HG02678 (cell line): ENCODE measurements around the gene RAB11FIP3.

ENCODE experiments used
- ATAC-seq: cut with Tn5 transposase; IDR thresholded peaks from one replicate; pipeline ENCODE4 v1.9.1; 2021; ENCODE audit warnings: mild to moderate bottlenecking, moderate library complexity; ENCODE audit not compliant: unreplicated experiment

Gene RAB11FIP3

DNA sequence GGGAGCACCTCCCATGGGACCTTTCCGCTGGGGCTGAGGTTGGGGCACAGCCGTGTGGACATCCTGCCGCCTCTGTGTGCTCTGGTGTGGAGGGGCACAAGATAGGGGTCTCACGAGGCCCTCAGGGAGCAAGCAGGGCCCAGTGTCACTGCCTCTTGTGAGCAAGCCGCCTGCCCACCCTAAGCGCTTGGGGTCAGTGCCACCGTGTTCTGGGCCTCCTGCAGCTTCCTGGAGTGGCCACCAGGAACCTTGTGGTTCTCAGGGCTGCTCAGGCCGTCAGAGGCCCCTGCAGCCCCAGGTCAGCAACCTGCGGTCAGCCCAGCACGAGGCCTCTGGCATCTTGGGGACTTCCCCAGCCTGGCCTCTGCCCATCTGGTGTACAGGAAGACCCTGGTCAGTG, 88.5 kb downstream of the RAB11FIP3 start:
- no peak for ATAC-seq

DNA sequence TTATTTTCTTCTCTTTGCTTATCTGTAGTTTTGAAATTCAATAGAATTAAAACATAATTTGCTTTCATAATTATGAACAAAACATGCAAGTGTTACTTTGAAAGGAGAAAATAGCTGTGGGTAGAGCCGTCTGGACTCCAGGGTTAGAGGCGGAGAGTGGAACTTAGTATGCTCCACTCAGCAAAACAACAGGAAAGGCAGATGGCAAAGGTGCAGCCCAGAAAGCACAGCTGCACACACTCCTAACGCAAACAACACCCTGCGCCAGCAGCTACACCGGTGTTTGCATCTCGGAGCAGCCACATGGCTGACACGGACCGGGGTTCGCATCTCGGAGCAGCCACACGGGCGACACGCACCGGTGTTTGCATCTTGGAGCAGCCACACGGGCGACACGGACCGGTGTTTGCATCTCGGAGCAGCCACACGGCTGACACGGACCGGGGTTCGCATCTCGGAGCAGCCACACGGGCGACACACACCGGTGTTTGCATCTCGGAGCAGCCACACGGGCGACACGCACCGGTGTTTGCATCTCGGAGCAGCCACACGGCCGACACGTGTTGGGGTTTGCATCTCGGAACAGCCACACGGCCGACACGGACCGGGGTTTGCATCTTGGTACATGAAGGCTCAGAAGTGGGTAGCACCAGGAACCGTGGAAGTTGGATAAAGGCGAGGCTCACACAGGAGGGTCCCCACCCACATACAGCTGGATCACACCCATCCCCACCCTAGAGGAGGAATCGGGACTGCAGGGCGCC, 89.9 kb downstream of the RAB11FIP3 start:
- no peak for ATAC-seq

DNA sequence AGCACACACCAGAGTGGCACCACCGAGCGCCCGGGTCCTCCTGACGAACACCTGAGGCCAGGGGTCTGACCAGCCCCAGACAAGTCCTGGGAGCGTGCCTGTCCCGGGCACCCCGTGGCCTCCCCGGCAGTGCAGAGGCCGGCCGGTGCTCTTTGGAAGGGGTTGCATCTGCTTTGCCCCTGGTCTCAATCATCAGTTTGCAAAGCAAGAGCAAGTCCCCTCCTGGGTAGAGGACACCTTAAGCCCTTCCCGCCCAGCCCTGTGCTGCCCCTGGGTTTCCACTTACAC, 90.4 kb downstream of the RAB11FIP3 start:
- ATAC-seq = no peak

DNA sequence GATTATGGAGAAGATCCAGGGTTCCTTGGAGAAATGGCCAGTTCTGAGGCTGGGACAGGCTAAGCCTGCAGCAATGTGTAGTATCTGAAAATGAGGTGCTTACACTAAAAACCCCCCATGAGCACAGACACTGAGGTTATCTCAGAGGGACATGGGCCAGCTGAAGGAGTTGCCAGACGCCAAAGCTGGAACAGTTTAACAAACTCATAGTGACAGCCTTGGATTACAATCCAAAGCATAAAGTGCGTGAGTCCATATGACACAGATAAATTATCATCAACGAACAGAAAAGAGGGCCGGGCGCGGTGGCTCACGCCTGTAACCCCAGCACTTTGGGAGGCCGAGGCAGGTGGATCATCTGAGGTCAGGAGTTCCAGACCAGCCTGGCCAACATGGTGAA, 90.9 kb downstream of the RAB11FIP3 start:
- ATAC-seq = no peak

DNA sequence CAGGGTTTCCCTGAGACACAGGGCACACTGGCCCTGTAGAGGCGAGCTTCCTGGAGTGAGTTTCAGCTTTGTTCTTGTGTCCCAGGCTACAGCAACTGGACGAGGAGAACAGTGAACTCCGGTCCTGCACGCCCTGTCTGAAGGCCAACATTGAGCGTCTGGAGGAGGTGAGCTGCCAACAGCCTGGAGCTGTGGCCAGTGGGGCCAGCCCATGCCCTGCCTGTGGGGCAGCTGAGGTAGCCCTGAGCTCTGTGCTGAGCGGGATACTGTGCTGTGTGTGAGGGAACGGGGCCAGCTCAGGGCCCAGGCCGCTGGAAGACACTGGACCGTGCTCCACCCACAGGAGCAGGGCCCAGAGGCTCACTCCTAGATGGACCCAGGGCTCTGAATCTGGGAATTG, 93.4 kb downstream of the RAB11FIP3 start:
- no peak for ATAC-seq

DNA sequence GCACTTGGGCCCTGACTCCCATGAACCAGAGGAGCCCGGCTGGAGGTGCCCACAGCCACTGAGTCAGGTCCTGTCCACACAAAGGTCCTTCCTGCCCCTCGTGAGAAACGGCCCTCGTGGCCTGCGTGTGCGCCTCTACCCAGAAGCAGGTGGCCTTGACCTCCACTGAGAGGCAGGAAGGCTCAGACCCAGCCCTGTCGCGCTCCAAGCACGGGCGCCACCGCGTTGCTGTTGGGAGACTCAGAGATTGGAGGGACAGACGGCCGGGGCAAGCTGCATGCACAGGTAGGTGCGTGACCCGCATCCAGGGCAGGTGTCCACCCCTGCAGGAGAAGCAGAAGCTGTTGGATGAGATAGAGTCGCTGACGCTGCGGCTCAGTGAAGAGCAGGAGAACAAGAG, 94.0 kb downstream of the RAB11FIP3 start:
- no peak for ATAC-seq

DNA sequence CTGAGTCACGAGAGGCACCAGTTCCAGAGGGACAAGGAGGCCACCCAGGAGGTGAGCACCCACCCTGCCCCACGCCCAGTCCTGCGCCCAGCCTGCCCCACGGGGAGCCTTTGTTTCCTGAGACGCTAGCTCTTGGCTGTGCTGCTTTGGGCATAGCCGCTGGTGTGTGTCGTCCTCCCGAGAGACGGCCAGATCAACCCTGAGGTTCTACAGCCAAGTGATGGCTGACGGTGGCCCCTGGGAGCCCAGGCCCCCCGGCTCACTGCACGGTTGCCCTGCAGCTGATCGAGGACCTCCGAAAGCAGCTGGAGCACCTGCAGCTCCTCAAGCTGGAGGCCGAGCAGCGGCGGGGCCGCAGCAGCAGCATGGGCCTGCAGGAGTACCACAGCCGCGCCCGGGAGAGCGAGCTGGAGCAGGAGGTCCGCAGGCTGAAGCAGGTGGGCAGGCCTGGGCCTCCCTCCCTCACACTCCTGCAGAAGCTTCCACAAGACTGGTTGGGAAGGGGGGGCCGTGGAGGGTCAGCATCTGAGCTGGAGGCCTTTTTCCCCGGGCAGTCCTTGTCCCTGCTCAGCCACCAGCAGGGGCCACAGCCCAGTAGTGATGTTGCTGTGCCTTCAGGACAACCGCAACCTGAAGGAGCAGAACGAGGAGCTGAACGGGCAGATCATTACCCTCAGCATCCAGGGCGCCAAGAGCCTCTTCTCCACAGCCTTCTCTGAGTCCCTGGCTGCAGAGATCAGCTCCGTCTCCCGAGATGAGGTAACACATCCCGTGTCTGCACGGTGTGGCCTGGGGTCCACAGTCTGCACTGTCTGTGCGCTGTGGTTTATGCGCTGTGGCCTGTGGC, 94.6 kb downstream of the RAB11FIP3 start:
- ATAC-seq = no peak

DNA sequence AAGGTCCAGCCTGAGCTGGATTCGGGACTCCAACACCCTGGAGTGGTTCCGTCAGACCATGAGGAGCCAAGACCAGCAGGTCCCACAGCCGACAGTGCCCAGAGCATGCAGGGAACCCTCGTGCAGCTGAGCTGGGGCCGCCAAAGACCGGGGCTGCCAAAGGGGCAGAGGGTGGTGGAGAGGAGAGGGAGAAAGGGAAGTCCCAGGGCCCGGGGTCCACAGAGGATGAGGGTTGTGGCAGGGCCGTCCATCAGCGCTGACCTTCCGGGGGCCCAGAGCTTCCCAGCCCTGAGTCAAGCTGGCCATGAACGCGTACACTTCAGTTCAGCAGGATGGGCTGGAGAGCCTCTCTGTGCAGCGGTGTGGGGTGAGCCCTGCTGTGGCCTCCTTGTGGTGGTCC, 95.4 kb downstream of the RAB11FIP3 start:
- ATAC-seq = no peak

DNA sequence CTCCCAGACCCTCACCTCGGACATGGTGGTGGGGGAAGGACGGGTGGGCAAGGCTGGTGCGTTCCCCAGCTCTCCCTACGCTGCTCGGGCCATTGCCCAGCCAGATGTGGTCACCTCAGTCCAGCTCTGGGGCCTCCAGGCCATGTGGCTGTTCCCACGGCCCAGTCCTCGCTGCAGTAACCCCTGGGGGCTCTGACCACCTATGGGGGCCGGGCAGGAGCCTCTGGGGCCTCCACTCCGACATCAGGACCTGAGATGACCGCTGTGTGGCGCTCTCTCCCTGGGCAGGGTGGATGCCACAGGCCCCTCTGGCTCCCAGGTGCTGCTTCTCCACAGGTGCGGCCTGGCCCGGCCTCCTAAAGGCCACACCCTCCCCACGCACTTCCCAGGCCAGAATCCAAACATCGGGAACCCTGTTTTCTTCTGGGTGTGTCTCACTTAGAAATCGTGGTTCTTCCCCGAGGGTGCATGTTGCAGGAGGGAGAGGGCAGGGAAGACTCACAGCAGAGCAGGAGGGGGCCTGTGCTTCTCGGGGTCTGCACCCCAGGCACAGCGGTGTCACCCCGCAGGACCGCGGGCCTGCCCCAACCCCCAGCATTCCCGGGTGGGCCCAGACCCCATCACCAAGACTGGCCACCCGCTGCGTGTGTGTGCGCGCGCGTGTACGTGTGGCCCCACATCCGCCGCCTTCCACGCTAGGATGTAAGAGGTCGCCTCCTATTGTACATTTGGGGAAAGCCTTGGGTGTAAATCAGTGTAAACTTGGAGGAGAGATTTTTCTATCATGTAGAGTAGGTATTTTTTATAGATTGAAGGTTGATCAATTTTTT, 96.1 kb downstream of the RAB11FIP3 start:
- ATAC-seq = no peak

DNA sequence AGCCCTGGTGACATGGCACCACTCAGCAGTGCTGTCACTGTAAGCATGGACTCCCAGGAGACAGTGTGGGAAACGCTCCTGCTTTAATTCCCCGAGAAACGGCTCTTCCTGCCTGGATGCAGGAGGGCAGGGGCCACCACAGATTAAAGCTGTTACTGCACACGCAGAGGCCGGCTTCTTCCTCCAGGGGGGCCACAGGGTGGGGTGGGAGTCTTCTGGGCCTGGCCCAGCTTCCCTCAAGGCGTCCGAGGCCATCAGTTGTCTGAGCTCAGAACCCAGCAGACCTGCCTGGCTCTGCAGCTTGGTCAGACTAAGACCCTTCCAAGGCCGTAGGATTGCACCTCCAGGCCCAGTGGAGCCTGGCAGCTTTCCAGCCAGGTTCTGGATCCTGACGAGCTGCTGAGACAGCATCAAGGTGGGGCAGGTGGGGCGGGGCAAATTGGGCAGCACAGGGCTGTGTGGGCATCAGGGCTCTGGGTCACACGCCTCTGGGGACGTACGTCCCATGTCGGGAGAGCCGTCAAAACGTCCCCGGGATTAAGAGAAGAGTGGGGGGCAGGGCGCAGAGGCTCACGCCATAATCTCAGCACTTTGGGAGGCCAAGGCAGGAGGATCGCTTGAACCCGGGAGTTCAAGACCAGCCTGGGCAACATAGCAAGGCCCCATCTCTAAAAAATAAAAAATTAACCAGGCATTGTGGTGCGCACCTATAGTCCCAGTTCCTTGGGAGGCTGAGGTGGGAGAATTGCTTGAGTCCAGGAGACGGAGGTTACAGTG, 97.1 kb downstream of the RAB11FIP3 start:
- ATAC-seq = no peak

DNA sequence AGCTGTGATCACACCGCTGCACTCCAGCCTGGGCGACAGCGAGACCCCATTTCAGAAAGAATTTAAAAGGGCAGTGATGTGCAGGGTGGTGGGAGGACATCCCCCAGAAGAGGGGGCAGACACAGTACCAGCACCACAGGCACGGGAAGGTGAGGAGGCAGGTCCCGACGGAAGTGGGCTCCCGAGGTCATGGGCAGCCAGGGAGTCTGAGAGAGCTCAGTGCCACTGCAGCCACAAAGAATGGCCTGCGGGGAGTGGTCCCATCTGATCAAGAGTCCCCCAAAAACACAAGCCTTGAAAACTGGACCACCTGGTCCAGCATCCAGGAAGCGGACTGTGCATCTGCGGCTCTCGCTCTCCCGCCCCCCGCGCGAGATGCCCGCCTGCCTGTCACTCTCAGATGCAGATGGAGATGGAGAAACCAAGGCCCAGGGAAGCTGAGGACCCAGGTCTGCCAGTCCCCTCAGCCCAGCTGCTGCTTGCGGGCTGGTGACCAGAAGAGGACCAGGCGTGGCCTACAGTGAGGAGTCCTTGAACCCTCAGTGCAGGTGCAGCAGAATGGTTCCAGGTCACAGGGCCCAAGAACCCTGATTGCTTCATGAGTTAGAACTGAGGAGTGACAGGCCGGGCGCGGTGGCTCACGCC, 97.8 kb downstream of the RAB11FIP3 start:
- ATAC-seq = no peak

DNA sequence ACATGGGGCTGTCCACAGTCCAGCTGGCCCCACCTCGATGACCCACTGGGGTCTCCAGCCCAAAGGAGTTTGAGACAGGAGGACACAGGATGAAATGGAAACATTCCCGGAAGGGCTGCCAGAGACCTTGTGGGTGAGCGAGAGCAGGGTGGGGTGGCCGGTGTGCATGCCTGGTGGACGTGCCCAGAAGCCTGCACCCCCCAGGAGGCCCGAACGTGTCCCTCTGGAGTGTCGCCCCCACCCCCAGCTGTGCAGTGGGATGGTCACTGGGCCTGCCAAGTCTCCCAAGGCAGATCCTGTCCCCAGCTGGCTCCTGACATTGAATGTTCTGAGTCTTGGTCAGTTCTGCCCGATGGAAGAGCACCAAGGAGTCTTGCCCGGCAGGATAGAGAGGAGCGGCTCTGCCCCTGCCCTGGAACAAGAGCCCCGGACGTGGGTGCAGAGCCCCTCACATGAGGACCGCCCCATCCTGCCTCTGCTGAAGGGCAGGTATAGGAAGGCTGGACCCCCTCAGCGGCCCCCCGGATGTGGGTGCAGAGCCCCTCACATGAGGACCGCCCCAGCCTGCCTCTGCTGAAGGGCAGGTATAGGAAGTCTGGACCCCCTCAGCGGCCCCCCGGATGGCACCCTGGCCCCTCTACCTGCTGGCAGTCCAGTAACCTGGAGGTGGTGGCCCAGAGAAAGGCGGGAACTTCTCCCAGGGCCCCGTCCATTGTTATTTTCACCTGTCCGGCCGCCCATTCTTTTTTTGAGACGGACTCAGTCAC, 99.0 kb downstream of the RAB11FIP3 start:
- no peak for ATAC-seq

DNA sequence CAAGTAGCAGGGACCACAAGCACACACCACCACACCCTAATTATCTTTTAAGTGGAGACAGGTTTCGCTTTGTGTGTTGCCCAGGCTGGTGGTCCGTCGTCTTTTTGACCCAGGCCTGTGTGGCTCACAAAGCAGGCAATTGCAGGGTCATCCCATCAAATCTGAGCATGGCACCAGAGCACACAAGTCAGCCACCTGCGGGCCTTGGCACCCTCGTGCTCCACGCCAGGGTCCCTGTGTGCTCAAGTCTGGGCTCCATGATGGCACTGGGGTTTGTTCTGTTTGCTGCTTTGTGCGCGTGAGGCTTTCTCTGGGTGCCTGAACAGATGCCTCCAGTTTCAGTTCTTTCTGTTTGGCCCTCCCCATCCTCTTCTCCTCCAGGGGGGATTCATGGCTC, 99.7 kb downstream of the RAB11FIP3 start:
- ATAC-seq = no peak

DNA sequence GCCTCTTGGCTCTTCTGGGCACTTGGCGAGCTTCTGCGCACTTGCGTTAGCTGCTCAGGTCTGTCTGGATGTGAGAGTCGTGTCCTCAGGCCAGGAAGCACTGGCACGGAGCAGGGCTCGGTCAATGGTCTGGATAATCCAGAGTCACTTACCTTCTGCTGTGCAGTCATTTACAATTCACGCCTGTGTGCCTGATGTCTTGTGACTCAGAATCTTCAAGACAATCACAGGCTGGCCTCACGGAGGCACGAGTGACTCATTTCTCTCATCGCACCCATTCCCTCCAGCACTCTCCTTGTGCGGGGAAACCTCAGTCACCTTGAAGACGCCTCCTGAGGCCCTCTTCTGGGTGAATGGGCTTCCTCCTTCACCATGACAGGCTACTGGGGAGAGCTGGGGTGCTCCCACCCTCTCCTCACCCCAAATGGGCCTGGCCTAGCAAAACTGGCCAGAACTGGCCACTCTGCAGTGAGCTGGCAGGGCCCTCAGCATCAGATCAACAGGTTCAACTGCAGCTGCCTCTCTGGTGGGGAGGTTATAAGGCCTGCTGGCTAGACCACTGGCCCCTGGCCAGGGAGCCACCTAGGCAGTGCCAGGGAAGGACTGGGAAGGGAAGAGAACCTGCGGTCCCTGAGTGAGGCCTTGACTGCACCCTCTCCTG, 100.2 kb downstream of the RAB11FIP3 start:
- ATAC-seq = no peak

DNA sequence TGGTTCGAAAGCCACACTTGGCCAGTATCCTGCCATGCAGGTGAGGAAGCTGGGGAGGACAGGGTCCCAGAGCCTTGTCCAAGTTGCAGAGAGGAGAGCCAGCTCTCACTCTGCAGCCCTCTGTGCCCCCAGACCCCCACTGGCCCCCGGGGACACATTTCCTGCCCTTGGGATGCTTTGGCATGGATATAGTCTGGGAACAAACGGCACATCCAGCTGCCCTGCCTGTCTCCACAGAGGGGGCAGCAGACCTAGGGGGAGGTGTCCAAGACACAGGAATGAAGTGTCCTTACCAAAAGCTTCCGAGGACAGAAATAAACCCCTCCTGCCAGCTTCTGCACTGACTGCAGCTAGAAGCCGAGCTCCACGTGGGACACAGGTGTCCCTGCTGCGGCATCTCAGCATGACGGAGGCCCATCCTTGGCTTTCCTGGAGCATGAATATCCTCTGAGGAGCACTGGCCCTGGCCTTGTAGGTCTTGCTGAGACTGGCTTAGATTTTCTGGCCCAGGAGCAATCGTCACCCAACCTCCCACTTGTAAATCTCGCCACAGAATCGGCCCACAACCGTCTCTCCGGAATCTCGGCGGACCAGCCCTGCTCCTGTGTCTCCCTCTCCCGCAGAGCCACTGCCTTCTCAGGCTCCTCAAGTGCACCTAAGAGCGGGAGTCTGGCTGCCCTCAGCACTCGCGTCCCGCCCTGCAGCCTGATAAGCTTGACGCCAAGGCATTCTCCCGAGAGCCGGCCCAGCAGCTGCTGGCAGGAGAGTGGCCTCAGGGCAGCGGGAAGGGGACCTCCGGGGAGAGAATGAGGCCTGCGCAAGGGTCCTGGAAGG, 100.9 kb downstream of the RAB11FIP3 start:
- no peak for ATAC-seq

DNA sequence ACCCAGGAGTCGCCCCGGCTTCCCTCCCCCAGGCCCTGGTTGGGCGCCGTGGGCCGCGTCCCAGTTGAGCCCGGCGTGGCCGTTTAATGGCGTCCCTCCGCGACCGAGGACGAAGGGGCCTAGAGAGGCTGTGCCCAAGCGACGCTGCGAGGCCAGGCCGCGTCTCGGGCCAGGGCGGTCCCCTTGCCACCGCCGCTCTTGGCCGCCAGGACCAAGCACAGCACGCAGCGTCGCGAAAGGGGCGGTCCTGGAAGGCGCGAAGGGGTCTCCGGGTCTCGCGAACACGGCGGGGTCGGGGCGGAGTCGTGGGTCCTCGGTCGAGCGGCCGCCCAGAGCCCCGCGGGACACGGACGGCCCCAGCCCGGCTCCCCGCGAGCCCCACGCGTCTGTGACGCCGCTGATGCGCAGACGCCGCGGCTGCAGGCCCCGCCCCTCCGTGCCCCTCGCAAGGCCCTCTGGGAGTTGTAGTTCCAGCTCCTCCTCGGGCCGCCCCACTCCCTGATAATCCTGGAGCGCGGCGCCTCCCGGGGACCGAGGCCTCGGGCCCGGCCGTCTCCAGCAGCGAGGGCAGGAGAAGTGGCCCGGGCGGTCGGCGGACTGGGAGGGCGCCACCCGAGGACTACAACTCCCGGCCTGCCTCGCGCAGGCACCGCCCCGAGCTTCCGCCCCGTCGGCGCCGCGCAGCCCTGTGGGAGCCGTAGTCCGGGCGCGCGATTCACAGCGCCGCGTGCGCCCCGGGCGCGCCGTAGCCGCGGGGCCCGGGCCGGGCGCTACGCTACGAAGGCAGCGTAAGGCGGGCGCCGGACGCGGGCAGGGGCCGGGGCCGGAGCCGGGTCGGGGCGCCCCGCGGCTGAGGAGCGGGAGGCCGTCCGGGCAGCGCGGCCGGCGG, 101.8 kb downstream of the RAB11FIP3 start, which contains the start of gene CAPN15:
Gene CAPN15, plus strand, starts transcription at position 698 of the 889 bp plus-strand sequence. CDS start 19,127 bp downstream, outside the sequence.
- peak; percentile 73 for ATAC-seq
